ENCODE measurements around the gene ZSWIM5.
"Not testable (repeated sequence)": the region's sequence is repeated elsewhere in the genome, so short reads cannot be mapped to it uniquely, and the experiment has no call there.

The ZSWIM5 gene

GRCh38 chr1:45215485-45216199 is 9.2 kb upstream of the ZSWIM5 start:
- no peaks in the 10 kb centered on the region for H3K27me3 Mint-ChIP-seq
- H3K9me3 Mint-ChIP-seq: no peaks in the 10 kb centered on the region
- no peak overlapping the region for H3K27ac Mint-ChIP-seq
- no peak overlapping the region for H3K4me3 Mint-ChIP-seq
- no peaks in the 10 kb centered on the region for H3K36me3 Mint-ChIP-seq
- no peaks in the 10 kb centered on the region for H3K4me1 Mint-ChIP-seq

- Mint-ChIP-seq H3K36me3 (no peaks in the 10 kb centered on the region), H3K4me1 (no peaks in the 10 kb centered on the region), H3K4me3 (no peak overlapping the region), H3K9me3 (no peaks in the 10 kb centered on the region), H3K27ac (no peak overlapping the region), H3K27me3 (no peaks in the 10 kb centered on the region)
Measured at GRCh38 chr1:45213892-45214291, 7.5 kb upstream of the ZSWIM5 start.

GRCh38 chr1:45211076-45211475 is 4.7 kb upstream of the ZSWIM5 start:
- no peaks in the 10 kb centered on the region for H3K36me3 Mint-ChIP-seq
- no peaks in the 10 kb centered on the region for H3K27me3 Mint-ChIP-seq
- H3K27ac Mint-ChIP-seq: no peak overlapping the region
- no peaks in the 10 kb centered on the region for H3K9me3 Mint-ChIP-seq
- H3K4me3 Mint-ChIP-seq: no peak overlapping the region
- peaks cover 14% of the 10 kb centered on the region for H3K4me1 Mint-ChIP-seq

- peak overlapping the region; percentile 92 for H3K27ac Mint-ChIP-seq
- no peaks in the 10 kb centered on the region for H3K27me3 Mint-ChIP-seq
- H3K4me1 Mint-ChIP-seq: peaks cover 44% of the 10 kb centered on the region
- H3K36me3 Mint-ChIP-seq: no peaks in the 10 kb centered on the region
- peak overlapping the region; percentile 96 for H3K4me3 Mint-ChIP-seq
- no peaks in the 10 kb centered on the region for H3K9me3 Mint-ChIP-seq
Measured at GRCh38 chr1:45206808-45207623, 611 bp upstream of the ZSWIM5 start.

- Mint-ChIP-seq H3K4me3 (peak overlapping the region; percentile 93), H3K9me3 (no peaks in the 10 kb centered on the region), H3K4me1 (peaks cover 44% of the 10 kb centered on the region), H3K27ac (peak overlapping the region; percentile 93), H3K36me3 (no peaks in the 10 kb centered on the region), H3K27me3 (no peaks in the 10 kb centered on the region)
Measured at GRCh38 chr1:45205011-45205909, 1.1 kb downstream of the ZSWIM5 start.

DNA sequence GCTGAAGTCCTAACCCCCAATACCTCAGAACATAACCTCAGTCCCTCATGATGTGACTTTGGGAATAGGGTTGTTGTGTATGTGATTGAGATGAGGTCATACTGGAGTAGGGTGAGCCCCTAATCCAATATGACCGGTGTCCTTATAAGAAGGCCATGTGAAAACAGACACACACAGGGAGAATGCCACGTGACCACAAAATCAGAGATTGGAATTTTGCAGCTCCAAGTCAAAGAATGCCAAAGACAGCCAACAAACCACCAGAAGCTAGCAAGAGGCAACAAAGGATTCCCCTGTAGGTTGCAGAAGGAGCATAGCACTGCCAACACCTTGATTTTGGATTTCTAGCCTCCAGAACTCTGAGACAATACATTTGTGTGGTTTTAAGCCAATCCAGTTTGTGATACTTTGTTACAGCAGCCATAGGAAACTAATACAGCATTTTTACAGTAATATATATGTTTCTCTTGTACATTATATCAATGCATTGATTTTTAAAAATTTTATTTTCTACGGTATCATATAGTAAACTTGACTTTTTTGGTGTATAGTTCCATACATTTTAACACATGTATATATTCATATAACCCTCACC is 5.4 kb downstream of the ZSWIM5 start:
- H3K27ac Mint-ChIP-seq: no peak overlapping the region
- H3K4me1 Mint-ChIP-seq: peaks cover 39% of the 10 kb centered on the region
- H3K36me3 Mint-ChIP-seq: no peaks in the 10 kb centered on the region
- no peak overlapping the region for H3K4me3 Mint-ChIP-seq
- no peaks in the 10 kb centered on the region for H3K27me3 Mint-ChIP-seq
- no peaks in the 10 kb centered on the region for H3K9me3 Mint-ChIP-seq

DNA sequence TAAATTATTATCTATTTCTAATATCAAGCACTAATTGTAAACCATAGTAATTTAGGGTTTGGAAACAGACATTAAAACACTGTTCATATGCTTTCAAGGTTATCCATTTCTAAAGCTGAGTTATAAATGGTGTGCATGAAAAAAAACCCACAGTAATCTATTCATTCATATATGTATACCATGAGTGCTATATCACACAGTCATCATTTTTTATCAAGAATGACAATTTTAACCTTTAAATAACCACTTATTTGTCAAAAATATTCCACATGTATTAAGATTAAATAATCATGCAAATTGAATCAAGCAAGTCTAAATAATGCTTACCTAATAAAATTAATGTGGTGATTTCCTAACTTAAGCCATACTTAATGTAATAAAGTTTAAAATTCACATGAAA is 6.0 kb downstream of the ZSWIM5 start:
- Mint-ChIP-seq H3K4me3 (no peak overlapping the region), H3K36me3 (no peaks in the 10 kb centered on the region), H3K4me1 (peaks cover 38% of the 10 kb centered on the region), H3K27ac (no peak overlapping the region), H3K27me3 (no peaks in the 10 kb centered on the region), H3K9me3 (no peaks in the 10 kb centered on the region)

- Mint-ChIP-seq H3K9me3 (no peaks in the 10 kb centered on the region), H3K36me3 (no peaks in the 10 kb centered on the region), H3K4me3 (no peak overlapping the region), H3K4me1 (peaks cover 15% of the 10 kb centered on the region), H3K27me3 (no peaks in the 10 kb centered on the region), H3K27ac (peak overlapping the region; percentile 19)
Measured at GRCh38 chr1:45198185-45198584, 8.2 kb downstream of the ZSWIM5 start.

DNA sequence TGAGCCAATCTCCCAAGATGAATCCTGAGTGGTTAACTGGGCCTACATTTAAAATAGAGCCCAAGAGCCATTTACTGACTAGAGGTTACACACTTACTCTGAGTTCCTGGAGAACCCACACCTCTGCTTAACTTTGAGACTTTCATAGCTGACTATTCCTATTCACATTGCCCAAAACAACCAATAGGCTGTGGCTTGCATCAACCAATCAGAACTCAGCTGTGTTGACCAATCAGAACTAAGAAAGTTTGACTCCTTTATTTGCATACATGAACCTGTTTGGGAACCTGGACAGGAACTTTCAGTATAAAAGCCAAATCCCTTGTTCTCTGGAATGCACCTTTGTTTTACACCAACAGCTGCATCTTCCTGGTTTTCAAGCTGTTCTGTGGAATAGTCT is 9.5 kb downstream of the ZSWIM5 start:
- no peaks in the 10 kb centered on the region for H3K36me3 Mint-ChIP-seq
- no peak overlapping the region for H3K27ac Mint-ChIP-seq
- no peaks in the 10 kb centered on the region for H3K27me3 Mint-ChIP-seq

GRCh38 chr1:45191418-45191783 is 15.0 kb downstream of the ZSWIM5 start:
- Mint-ChIP-seq H3K27me3 (no peaks in the 10 kb centered on the region), H3K36me3 (peaks cover 1% of the 10 kb centered on the region), H3K4me1 (peaks cover 20% of the 10 kb centered on the region)

More for the DNA sequence above, 9.5 kb downstream of the ZSWIM5 start:
- Mint-ChIP-seq H3K4me1 (peaks cover 14% of the 10 kb centered on the region), H3K4me3 (no peak overlapping the region), H3K9me3 (no peaks in the 10 kb centered on the region)

DNA sequence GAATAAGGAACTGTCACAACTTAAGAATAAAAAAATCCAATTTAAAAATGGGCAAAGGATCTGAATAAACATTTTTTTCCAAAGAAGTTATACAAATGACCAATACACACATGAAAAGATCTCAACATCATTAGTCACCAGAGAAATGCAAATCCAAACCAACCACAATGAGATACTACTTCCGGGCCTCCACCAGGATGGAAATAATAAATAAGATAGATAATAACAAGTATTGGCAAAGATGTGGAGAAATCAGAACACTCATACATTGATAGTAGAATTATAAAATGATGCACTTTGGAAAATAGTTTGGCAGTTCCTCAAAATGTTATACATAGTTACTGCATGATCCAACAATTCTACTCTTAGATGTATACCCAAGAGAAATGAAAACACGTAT is 18.7 kb downstream of the ZSWIM5 start:
- Mint-ChIP-seq H3K4me3 (no peak overlapping the region), H3K27ac (no peak overlapping the region), H3K27me3 (no peaks in the 10 kb centered on the region), H3K4me1 (peaks cover 20% of the 10 kb centered on the region), H3K9me3 (no peaks in the 10 kb centered on the region), H3K36me3 (peaks cover 1% of the 10 kb centered on the region)

More at GRCh38 chr1:45191418-45191783, 15.0 kb downstream of the ZSWIM5 start:
- no peaks in the 10 kb centered on the region for H3K9me3 Mint-ChIP-seq
- no peak overlapping the region for H3K4me3 Mint-ChIP-seq
- H3K27ac Mint-ChIP-seq: no peak overlapping the region

GRCh38 chr1:45179918-45180519 is 26.4 kb downstream of the ZSWIM5 start:
- not testable (repeated sequence) for H3K4me1 Mint-ChIP-seq, H3K27ac Mint-ChIP-seq, H3K4me3 Mint-ChIP-seq, H3K27me3 Mint-ChIP-seq, H3K9me3 Mint-ChIP-seq, H3K36me3 Mint-ChIP-seq

GRCh38 chr1:45177452-45177851 is 29.0 kb downstream of the ZSWIM5 start:
- H3K36me3 Mint-ChIP-seq: peaks cover 9% of the 10 kb centered on the region
- no peaks in the 10 kb centered on the region for H3K27me3 Mint-ChIP-seq
- H3K4me1 Mint-ChIP-seq: peaks cover 8% of the 10 kb centered on the region
- no peak overlapping the region for H3K27ac Mint-ChIP-seq
- H3K4me3 Mint-ChIP-seq: no peak overlapping the region
- no peaks in the 10 kb centered on the region for H3K9me3 Mint-ChIP-seq

DNA sequence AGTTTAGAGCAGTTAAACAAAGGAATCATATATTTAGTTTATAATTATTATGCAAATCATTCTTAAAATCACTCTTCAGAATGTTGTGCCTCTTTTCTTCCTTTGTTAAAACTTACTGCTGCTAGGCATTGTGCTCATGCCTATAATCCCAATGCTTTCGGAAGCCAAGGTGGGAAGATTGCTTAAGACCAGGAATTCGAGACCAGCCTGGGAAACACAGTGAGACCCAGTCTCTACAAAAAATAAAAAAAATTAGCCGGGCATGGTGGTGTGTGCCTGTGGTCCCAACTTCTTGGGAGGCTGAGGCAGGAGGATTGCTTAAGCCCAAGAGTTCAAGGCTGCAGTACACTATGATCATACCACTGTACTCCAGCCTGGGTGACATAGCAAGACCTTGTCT is 33.6 kb downstream of the ZSWIM5 start:
- no peaks in the 10 kb centered on the region for H3K9me3 Mint-ChIP-seq
- no peaks in the 10 kb centered on the region for H3K27me3 Mint-ChIP-seq
- H3K4me1 Mint-ChIP-seq: peaks cover 12% of the 10 kb centered on the region
- no peak overlapping the region for H3K27ac Mint-ChIP-seq
- no peaks in the 10 kb centered on the region for H3K36me3 Mint-ChIP-seq
- no peak overlapping the region for H3K4me3 Mint-ChIP-seq

- no peak overlapping the region for H3K4me3 Mint-ChIP-seq
- no peaks in the 10 kb centered on the region for H3K9me3 Mint-ChIP-seq
- H3K27ac Mint-ChIP-seq: no peak overlapping the region
- no peaks in the 10 kb centered on the region for H3K27me3 Mint-ChIP-seq
- H3K36me3 Mint-ChIP-seq: no peaks in the 10 kb centered on the region
- peaks cover 12% of the 10 kb centered on the region for H3K4me1 Mint-ChIP-seq
Measured at GRCh38 chr1:45172005-45172404, 34.4 kb downstream of the ZSWIM5 start.
